ENCODE results near the gene ARHGEF4.

The ARHGEF4 gene

GRCh38 chr2:130870161-130870485, 33.4 kb downstream of the ARHGEF4 start:
- TF ChIP-seq, protein P1, sequence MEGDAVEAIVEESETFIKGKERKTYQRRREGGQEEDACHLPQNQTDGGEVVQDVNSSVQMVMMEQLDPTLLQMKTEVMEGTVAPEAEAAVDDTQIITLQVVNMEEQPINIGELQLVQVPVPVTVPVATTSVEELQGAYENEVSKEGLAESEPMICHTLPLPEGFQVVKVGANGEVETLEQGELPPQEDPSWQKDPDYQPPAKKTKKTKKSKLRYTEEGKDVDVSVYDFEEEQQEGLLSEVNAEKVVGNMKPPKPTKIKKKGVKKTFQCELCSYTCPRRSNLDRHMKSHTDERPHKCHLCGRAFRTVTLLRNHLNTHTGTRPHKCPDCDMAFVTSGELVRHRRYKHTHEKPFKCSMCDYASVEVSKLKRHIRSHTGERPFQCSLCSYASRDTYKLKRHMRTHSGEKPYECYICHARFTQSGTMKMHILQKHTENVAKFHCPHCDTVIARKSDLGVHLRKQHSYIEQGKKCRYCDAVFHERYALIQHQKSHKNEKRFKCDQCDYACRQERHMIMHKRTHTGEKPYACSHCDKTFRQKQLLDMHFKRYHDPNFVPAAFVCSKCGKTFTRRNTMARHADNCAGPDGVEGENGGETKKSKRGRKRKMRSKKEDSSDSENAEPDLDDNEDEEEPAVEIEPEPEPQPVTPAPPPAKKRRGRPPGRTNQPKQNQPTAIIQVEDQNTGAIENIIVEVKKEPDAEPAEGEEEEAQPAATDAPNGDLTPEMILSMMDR (conservative IDR thresholded peaks at IDR 0.05; ENCODE audit: low read length): no peak
- no peak overlapping the region for H3K4me3 ChIP-seq (ENCODE audit: low read length)
- no peak for DNase-seq (ENCODE audit: low read depth)

GRCh38 chr2:130870779-130871178, 34.1 kb downstream of the ARHGEF4 start:
- TF ChIP-seq, protein P1 (conservative IDR thresholded peaks at IDR 0.05; ENCODE audit: low read length): no peak
- no peak overlapping the region for H3K4me3 ChIP-seq (ENCODE audit: low read length)
- no peak for DNase-seq (ENCODE audit: low read depth)

GRCh38 chr2:130871843-130872740, 35.4 kb downstream of the ARHGEF4 start:
- TF ChIP-seq, protein P1 (conservative IDR thresholded peaks at IDR 0.05; ENCODE audit: low read length): no peak
- no peak for DNase-seq (ENCODE audit: low read depth)
- no peak overlapping the region for H3K4me3 ChIP-seq (ENCODE audit: low read length)

GRCh38 chr2:130872741-130873125, 36.0 kb downstream of the ARHGEF4 start:
- DNase-seq (ENCODE audit: low read depth): no peak
- no peak overlapping the region for H3K4me3 ChIP-seq (ENCODE audit: low read length)
- TF ChIP-seq, protein P1 (conservative IDR thresholded peaks at IDR 0.05; ENCODE audit: low read length): no peak

GRCh38 chr2:130873700-130874346, 37.1 kb downstream of the ARHGEF4 start:
- TF ChIP-seq, protein P1 (conservative IDR thresholded peaks at IDR 0.05; ENCODE audit: low read length): peak; percentile 83
- DNase-seq (ENCODE audit: low read depth): peak; percentile 62
- no peak overlapping the region for H3K4me3 ChIP-seq (ENCODE audit: low read length)

DNA sequence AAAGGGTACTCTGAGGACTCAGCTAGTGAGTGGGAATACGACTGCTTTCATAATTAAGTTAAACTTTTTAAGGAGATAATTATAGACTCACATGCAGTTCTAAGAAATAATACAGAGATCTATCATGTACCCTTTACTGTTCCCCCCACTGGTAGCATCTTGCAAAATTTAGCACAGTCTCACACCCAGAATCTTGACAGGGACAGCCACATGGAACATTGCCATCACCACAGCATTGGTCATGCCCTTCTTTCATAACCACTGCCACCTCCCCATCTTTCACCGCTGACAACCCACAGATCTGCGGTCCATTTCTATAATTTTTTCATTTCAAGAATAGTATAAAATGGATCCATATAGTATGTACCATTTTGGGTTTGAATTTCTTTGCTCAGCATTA, 37.8 kb downstream of the ARHGEF4 start:
- no peak overlapping the region for H3K4me3 ChIP-seq (ENCODE audit: low read length)
- no peak for DNase-seq (ENCODE audit: low read depth)
- TF ChIP-seq, protein P1 (conservative IDR thresholded peaks at IDR 0.05; ENCODE audit: low read length): no peak

- TF ChIP-seq, protein P1 (conservative IDR thresholded peaks at IDR 0.05; ENCODE audit: low read length): no peak
- H3K4me3 ChIP-seq (ENCODE audit: low read length): no peak overlapping the region
- no peak for DNase-seq (ENCODE audit: low read depth)
Measured at GRCh38 chr2:130875935-130876334, 39.2 kb downstream of the ARHGEF4 start.
